GM12872 (cell line): Measurements from ENCODE around the gene MVB12B.

Experiments
- CTCF ChIP-seq: IDR thresholded peaks from 3 replicates; pipeline ENCODE4 v1.5.1; 2011; ENCODE audit warnings: low read depth, mild to moderate bottlenecking, low read length, moderate library complexity; ENCODE audit not compliant: insufficient read depth

MVB12B gene

DNA sequence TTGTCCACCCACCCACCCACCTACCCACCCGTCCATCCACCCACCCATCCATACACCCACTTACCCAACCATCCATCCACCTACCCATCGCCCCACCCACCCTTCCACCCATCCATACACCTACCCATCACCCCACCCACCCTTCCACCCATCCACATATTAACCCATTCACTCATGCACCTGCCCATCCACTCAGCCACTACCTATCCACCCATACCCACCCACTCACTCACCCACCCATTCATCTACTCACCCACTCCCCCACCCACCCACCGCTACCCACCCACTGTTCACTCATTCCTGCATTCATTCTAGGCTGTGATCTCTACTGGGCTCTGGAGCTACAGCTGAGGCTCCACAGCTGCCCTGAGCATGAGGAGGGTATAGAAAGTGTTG lies 169.6 kb downstream of the MVB12B start:
- TF ChIP-seq CTCF: no peak

- TF ChIP-seq CTCF: no peak
Measured at GRCh38 chr9:126496781-126497659, 170.4 kb downstream of the MVB12B start.

DNA sequence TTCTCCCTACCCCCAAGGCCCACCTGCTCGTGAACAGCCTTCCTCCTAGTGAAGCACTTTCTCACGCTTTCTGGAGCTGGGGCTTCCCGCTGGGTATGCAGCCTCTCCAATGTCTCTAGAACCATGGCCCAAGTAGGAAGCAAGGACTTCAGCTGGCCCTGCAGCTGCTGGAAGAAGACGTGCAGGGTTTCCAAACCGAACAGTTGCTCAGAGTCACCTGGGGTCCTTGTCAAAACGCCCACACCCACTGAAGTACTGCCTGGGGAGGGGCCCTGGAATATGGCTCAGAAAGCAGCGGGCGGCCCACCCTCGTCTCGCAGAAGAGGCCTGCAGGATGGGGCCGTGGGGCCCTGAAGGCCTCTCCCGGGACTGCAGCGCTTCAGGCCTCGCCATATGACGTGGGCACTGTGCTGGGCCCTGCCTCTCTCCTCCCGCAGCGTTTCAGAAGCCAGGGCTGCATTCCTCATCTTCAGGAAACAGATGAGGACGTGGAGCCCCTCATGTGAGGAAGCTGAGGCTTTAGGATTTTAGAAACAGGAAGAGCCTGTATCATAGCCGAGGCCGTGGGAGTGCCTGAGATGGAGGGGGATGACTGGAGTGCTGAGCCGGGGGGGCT lies 171.1 kb downstream of the MVB12B start:
- TF ChIP-seq CTCF: no peak

DNA sequence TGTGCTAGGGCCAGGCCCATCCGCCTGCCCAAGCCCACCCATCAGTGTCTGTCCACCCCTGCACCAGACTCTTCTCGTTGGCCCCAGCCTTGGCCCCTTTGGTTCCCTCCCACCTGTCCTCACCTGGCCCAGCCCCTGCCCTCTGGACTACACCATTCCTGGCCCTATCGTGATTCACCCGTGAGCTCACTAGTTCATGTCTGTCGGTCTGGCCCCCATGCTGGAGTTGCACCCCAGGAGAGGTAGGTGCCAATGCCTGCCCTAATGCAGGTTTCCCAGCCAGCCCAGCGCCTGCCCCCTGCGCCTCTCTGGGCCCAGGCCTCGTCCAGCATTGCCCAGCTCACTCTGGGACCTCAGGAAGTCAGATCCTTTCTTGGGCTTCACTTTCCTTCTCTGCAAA lies 171.7 kb downstream of the MVB12B start:
- no peak for TF ChIP-seq CTCF

DNA sequence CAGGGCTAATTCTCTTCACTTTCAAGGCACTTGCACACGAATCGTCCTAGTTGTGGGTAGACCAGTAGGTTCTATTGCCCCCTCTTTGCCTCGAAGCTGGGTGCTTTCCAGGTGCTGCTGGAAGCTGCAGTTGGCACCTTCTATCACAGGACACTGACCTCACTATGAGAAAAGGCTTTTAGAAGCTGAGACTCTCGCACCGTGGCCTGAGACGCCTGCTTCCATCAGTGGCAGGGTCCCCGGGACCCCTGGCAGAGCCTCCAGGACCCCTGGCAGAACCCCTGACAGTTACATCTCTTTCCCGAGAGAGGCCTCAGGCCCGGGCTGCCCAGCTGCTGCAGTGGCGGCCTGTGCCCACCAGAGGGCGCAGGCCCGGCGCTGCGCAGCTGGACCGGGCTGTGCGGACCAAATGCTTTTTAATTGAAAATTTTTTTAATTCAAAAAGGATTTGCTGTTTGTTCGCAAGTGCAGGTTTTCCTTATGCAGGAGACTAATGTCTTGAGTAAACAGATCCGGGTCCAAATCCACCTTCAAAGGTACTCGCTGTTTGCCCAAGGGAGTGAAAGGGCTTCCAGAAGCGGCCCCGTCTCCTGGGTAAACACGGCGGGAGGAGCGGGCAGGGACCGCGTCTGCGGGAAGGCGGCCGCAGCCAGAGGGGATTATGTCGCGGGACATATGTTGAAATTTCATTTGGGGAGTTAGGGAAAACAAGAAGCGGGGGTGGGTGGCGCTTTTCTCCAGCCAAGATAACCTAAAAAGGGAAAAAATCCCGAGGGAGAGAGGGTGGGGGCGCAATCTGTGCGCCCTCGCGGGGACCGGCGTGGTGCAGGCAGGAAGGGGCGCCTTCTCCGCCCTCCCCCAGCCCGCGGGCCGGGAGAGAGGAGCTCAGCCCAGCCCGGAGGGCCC lies 172.6 kb downstream of the MVB12B start:
- peak; percentile 95 for TF ChIP-seq CTCF

DNA sequence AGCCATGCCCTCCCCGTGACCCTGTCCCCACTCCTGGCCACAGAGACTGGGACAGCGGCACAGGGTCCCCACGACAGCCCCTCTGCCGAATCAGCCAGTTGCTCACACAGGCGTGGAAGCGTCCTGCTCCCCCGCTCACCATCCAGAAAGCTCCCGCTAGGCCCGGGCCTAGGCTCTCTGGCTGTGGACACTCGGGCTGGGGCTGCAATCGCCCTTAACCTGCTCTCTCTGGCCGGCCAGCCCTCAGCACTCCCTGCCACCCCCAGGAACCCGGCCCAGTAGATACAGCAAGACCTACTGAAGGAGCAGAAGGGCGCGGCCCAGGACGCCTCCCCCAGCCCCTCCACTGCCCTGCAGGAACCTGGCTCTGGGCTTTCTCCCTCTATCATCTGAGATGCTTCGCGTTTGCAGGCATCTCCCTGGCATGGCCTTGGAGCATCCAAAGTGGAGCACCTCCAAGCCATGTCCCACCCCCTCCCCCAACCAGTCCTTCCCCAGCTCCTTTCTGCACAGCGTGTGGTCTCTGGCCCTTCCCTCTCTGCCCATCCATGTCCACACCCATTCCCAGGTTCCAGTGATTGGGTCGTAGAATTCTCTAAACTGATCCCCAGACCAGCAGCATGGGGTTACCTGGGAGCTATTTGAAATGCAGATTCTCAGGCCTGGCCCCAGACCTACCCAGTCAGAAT lies 173.4 kb downstream of the MVB12B start:
- TF ChIP-seq CTCF: 0 out of 3 replicates have a peak, but pooled peaks have one; percentile 4
